GM23338 (cell line): ENCODE data around the gene INPP4B. TPM values are rescaled to one million over a fixed set of nuclear protein-coding genes. Genes with fewer than 3 reads are reported as not detected.

Experiments used
- ATAC-seq: fragments of 200-7000 bp; cut with Tn5 transposase; 3 replicates; pipeline ENCODE4 v1.9.1; 2020
- DNase-seq: peaks from one replicate; pipeline ENCODE4 v3.0.0-alpha.2; 2015; ENCODE audit warnings: low spot score
- H2AFZ ChIP-seq: fragments of 200-600 bp; sonication (generic); 2 replicates; pipeline ENCODE4 v1.8.0; 2016; ENCODE audit warnings: antibody characterized with exemption, mild to moderate bottlenecking, moderate library complexity
- H3F3A ChIP-seq: fragments of 200-600 bp; sonication (generic); replicated peaks from 2 replicates; pipeline ENCODE4 v1.8.0; 2017; ENCODE audit warnings: antibody characterized with exemption, mixed run types, low read depth
- H3K27ac ChIP-seq: fragments of 200-600 bp; sonication (generic); 2 replicates; pipeline ENCODE4 v1.6.1; 2016; ENCODE audit warnings: low read depth
- H3K27me3 ChIP-seq: fragments of 200-600 bp; sonication (generic); 2 replicates; pipeline ENCODE4 v1.8.0; 2016; ENCODE audit warnings: mild to moderate bottlenecking, mixed run types, moderate library complexity; ENCODE audit not compliant: insufficient read depth
- H3K36me3 ChIP-seq: fragments of 200-600 bp; sonication (generic); 2 replicates; pipeline ENCODE4 v1.8.0; 2016; ENCODE audit warnings: mild to moderate bottlenecking; ENCODE audit not compliant: insufficient read depth
- H3K4me1 ChIP-seq: fragments of 200-600 bp; sonication (generic); 2 replicates; pipeline ENCODE4 v1.8.0; 2016; ENCODE audit warnings: mild to moderate bottlenecking, moderate library complexity; ENCODE audit not compliant: insufficient read depth
- H3K4me2 ChIP-seq: fragments of 200-600 bp; sonication (generic); 2 replicates; pipeline ENCODE4 v1.7.1; 2017; ENCODE audit warnings: mixed run types
- H3K4me3 ChIP-seq: fragments of 200-600 bp; sonication (generic); 2 replicates; pipeline ENCODE4 v1.6.1; 2016; ENCODE audit warnings: mixed run types
- H3K79me2 ChIP-seq: fragments of 200-600 bp; sonication (generic); replicated peaks from 2 replicates; pipeline ENCODE4 v1.8.0; 2017; ENCODE audit warnings: mild to moderate bottlenecking; ENCODE audit not compliant: insufficient read depth
- H3K9me2 ChIP-seq: fragments of 200-600 bp; sonication (generic); 2 replicates; pipeline ENCODE4 v1.8.0; 2017; ENCODE audit not compliant: insufficient read depth
- H4K20me1 ChIP-seq: fragments of 200-600 bp; sonication (generic); replicated peaks from 2 replicates; pipeline ENCODE4 v1.8.0; 2017; ENCODE audit warnings: mild to moderate bottlenecking; ENCODE audit not compliant: insufficient read depth
- H3K27ac Mint-ChIP-seq: 2 replicates; pipeline ENCODE4 v1.8.0; 2020; ENCODE audit warnings: inconsistent platforms, mild to moderate bottlenecking, moderate library complexity, mixed read lengths
- H3K27me3 Mint-ChIP-seq: 3 replicates; pipeline ENCODE4 v1.8.0; 2022; ENCODE audit warnings: low read depth, mild to moderate bottlenecking, moderate library complexity, mixed read lengths, inconsistent platforms; ENCODE audit not compliant: insufficient read depth, poor library complexity
- H3K36me3 Mint-ChIP-seq: 3 replicates; pipeline ENCODE4 v1.8.0; 2021; ENCODE audit warnings: low read depth, mild to moderate bottlenecking, inconsistent platforms, moderate library complexity, mixed read lengths
- H3K4me1 Mint-ChIP-seq: 3 replicates; pipeline ENCODE4 v1.8.0; 2020; ENCODE audit warnings: mild to moderate bottlenecking, inconsistent platforms, mixed read lengths
- H3K4me3 Mint-ChIP-seq: 3 replicates; pipeline ENCODE4 v1.8.0; 2021; ENCODE audit warnings: moderate library complexity, mild to moderate bottlenecking, inconsistent platforms, mixed read lengths
- H3K9me3 Mint-ChIP-seq: 3 replicates; pipeline ENCODE4 v1.8.0; 2020; ENCODE audit warnings: moderate library complexity, mild to moderate bottlenecking, inconsistent platforms, mixed read lengths
- CREB1 ChIP-seq: fragments of 250-450 bp; sonication (Bioruptor Pico); IDR thresholded peaks from 2 replicates; pipeline ENCODE4 v1.5.0; 2020; ENCODE audit warnings: low read depth, mild to moderate bottlenecking, moderate library complexity
- EZH2 ChIP-seq: fragments of 200-600 bp; sonication (generic); IDR thresholded peaks from one replicate; pipeline ENCODE4 v1.8.0; 2017; ENCODE audit warnings: antibody characterized with exemption, mild to moderate bottlenecking, low read depth; ENCODE audit not compliant: unreplicated experiment
- EZH2phosphoT487 ChIP-seq: fragments of 200-600 bp; sonication (generic); IDR thresholded peaks from one replicate; pipeline ENCODE4 v1.8.1; 2018; ENCODE audit warnings: antibody characterized with exemption; ENCODE audit not compliant: unreplicated experiment
- JUNB ChIP-seq: IDR thresholded peaks from one replicate; pipeline ENCODE4 v1.6.1; 2016; ENCODE audit warnings: antibody characterized with exemption; ENCODE audit not compliant: unreplicated experiment
- NANOG ChIP-seq: IDR thresholded peaks from 2 replicates; pipeline ENCODE4 v1.6.1; 2016; ENCODE audit warnings: antibody characterized with exemption, borderline replicate concordance
- POLR2AphosphoS5 ChIP-seq: IDR thresholded peaks from 2 replicates; pipeline ENCODE4 v1.6.1; 2016; ENCODE audit warnings: antibody characterized with exemption, low read depth
- ZNF114 ChIP-seq: fragments of 250-450 bp; sonication (Bioruptor Pico); IDR thresholded peaks from 2 replicates; pipeline ENCODE4 v1.5.0; 2020; ENCODE audit warnings: mild to moderate bottlenecking, moderate library complexity
- polyA plus RNA-seq: library from polyadenylated mRNA; unstranded; fragments of >200 nt; fragmentation: Nextera tagmentation; extraction: Ambion mirVana; gene quantifications from 2 replicates; pipeline ENCODE4 v1.2.1, GENCODE V29; 2016
- total RNA-seq: library from RNA; depleted of rRNA; stranded (reverse); fragments of >200 nt; shearing (Covaris generic); gene quantifications from 2 replicates; pipeline ENCODE4 v1.2.3, GENCODE V29; 2014
- TF ChIP-seq, protein P1 (sequence below): IDR thresholded peaks from one replicate; pipeline ENCODE4 v1.6.1; 2018; ENCODE audit warnings: antibody characterized with exemption; ENCODE audit not compliant: unreplicated experiment

Gene INPP4B
- total and polyA plus RNA-seq, 2 experiments from 2014 or later, result 0.11 to 0.14 TPM

DNA sequence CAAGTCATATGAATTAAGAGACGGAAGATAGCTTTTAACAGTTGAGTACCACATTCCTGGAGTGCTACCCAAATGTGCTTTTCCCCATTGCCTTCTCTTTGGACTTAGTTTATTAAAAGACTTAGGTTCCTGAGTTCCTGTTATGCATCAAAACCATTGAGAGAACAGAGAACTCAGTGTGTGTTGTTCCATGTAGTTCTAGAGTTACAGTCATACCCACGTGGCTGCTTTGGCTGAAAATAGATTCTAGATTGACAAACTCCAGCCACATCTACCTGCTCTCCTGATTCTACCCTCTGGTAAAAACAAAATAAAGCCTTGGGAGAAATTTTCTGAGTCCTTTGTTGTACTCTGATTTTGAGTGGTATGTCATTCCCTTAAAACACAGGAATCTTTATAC lies 824.3 kb downstream of the INPP4B start:
- Mint-ChIP-seq H3K9me3 (no peaks in the 10 kb centered on the region), H3K4me1 (no peaks in the 10 kb centered on the region), H3K27me3 (no peaks in the 10 kb centered on the region), H3K36me3 (no peaks in the 10 kb centered on the region), H3K27ac (no peak overlapping the region), H3K4me3 (no peak overlapping the region)
- H3K27me3 ChIP-seq, result no peaks in the 10 kb centered on the region
- H3K79me2 ChIP-seq, result no peaks in the 10 kb centered on the region
- H4K20me1 ChIP-seq, result no peaks in the 10 kb centered on the region
- H3K9me2 ChIP-seq, result no peaks in the 10 kb centered on the region
- no peaks in the 10 kb centered on the region for H3K4me1 ChIP-seq
- H2AFZ ChIP-seq, result no peak overlapping the region
- H3K4me2 ChIP-seq, result no peak overlapping the region
- H3K27ac ChIP-seq, result no peak overlapping the region
- no peaks in the 10 kb centered on the region for H3F3A ChIP-seq
- ATAC-seq (no peak), DNase-seq (no peak)
- H3K4me3 ChIP-seq, result no peak overlapping the region
- no peak for TF ChIP-seq POLR2AphosphoS5
- no peak for TF ChIP-seq EZH2
- no peak for TF ChIP-seq NANOG
- TF ChIP-seq CREB1 (CRISPR knock-in tag), result no peak
- TF ChIP-seq ZNF114 (CRISPR knock-in tag), result no peak
- no peaks in the 10 kb centered on the region for H3K36me3 ChIP-seq

DNA sequence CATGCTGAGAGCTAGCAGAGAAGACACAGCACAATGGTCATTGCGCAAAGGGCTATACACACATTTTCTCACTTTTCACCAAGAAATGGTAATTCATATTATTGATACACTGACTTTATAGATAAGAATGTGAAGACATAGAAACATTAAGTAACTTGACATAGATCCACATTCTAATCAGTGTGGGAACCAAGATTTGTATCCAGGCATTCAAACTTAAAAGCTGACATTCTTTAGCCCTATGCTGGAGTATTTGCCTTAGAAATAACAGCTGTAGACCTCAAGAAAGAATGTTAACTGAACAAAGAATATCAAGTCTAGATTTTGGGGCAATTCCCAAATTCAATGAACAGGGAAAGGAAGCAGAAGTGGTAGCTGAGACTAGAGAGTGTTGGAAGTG lies 824.9 kb downstream of the INPP4B start:
- H3K27ac Mint-ChIP-seq, result no peak overlapping the region
- Histone ChIP-seq H3K4me2 (no peak overlapping the region), H3K9me2 (no peaks in the 10 kb centered on the region), H3K27me3 (no peaks in the 10 kb centered on the region), H3K4me1 (no peaks in the 10 kb centered on the region), H2AFZ (no peak overlapping the region), H3K4me3 (no peak overlapping the region), H4K20me1 (no peaks in the 10 kb centered on the region), H3K27ac (no peak overlapping the region), H3K79me2 (no peaks in the 10 kb centered on the region), H3F3A (no peaks in the 10 kb centered on the region), H3K36me3 (no peaks in the 10 kb centered on the region)
- no peak overlapping the region for H3K4me3 Mint-ChIP-seq
- no peaks in the 10 kb centered on the region for H3K36me3 Mint-ChIP-seq
- H3K9me3 Mint-ChIP-seq, result no peaks in the 10 kb centered on the region; the same call in 2 of the 3 replicates
- TF ChIP-seq, protein P1, sequence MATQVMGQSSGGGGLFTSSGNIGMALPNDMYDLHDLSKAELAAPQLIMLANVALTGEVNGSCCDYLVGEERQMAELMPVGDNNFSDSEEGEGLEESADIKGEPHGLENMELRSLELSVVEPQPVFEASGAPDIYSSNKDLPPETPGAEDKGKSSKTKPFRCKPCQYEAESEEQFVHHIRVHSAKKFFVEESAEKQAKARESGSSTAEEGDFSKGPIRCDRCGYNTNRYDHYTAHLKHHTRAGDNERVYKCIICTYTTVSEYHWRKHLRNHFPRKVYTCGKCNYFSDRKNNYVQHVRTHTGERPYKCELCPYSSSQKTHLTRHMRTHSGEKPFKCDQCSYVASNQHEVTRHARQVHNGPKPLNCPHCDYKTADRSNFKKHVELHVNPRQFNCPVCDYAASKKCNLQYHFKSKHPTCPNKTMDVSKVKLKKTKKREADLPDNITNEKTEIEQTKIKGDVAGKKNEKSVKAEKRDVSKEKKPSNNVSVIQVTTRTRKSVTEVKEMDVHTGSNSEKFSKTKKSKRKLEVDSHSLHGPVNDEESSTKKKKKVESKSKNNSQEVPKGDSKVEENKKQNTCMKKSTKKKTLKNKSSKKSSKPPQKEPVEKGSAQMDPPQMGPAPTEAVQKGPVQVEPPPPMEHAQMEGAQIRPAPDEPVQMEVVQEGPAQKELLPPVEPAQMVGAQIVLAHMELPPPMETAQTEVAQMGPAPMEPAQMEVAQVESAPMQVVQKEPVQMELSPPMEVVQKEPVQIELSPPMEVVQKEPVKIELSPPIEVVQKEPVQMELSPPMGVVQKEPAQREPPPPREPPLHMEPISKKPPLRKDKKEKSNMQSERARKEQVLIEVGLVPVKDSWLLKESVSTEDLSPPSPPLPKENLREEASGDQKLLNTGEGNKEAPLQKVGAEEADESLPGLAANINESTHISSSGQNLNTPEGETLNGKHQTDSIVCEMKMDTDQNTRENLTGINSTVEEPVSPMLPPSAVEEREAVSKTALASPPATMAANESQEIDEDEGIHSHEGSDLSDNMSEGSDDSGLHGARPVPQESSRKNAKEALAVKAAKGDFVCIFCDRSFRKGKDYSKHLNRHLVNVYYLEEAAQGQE, result no peak
- ATAC-seq, result no peak
- no peaks in the 10 kb centered on the region for H3K27me3 Mint-ChIP-seq
- no peak for DNase-seq
- H3K4me1 Mint-ChIP-seq, result no peaks in the 10 kb centered on the region

DNA sequence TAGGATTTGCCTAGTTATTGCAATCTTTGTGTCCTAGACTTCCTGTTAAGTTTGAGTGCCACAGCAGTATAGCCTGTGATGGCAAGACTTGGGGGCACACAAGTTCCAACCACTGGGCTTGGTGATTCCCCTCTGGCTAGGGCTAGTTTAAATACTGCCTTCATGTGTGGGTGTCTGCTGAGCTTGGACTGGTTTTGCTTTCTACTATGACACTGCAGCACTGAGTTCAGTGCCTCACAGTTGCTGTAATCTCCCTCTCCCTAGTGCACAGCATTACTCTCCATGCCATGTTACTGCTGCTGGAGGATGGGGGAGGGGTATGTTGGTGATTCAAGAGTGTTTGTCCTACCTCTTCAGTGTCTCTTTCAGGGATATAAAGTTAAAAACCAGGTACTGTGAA lies 830.1 kb downstream of the INPP4B start:
- peaks cover 8% of the 10 kb centered on the region; the same call in 1 of the 2 replicates for H3K9me2 ChIP-seq
- no peaks in the 10 kb centered on the region; the same call in 1 of the 2 replicates for H3K4me1 ChIP-seq
- no peaks in the 10 kb centered on the region for H4K20me1 ChIP-seq
- no peaks in the 10 kb centered on the region for H3K27me3 ChIP-seq
- no peak overlapping the region for H2AFZ ChIP-seq
- DNase-seq (no peak), ATAC-seq (no peak)
- no peak overlapping the region for H3K4me3 ChIP-seq
- H3K27ac ChIP-seq, result no peak overlapping the region
- no peak overlapping the region for H3K4me2 ChIP-seq
- H3K9me3 Mint-ChIP-seq, result no peaks in the 10 kb centered on the region; the same call in 2 of the 3 replicates
- no peaks in the 10 kb centered on the region for H3K27me3 Mint-ChIP-seq
- H3K36me3 ChIP-seq, result no peaks in the 10 kb centered on the region
- H3K4me3 Mint-ChIP-seq, result no peak overlapping the region
- no peak for TF ChIP-seq EZH2phosphoT487
- no peak for TF ChIP-seq JUNB
- TF ChIP-seq EZH2, result no peak
- TF ChIP-seq NANOG, result no peak
- H3K27ac Mint-ChIP-seq, result no peak overlapping the region
- no peaks in the 10 kb centered on the region; the same call in 2 of the 3 replicates for H3K4me1 Mint-ChIP-seq
- H3K79me2 ChIP-seq, result no peaks in the 10 kb centered on the region
- H3F3A ChIP-seq, result no peaks in the 10 kb centered on the region
- H3K36me3 Mint-ChIP-seq, result no peaks in the 10 kb centered on the region; the same call in 2 of the 3 replicates
